SK-N-SH (cell line): ENCODE results near the gene RPL7A.

Experiments used
- CTCF ChIP-seq: fragments of 200-600 bp; sonication (generic); IDR thresholded peaks from 2 replicates; pipeline ENCODE4 v1.6.1; 2017; ENCODE audit warnings: antibody characterized with exemption, mild to moderate bottlenecking, moderate library complexity
- ELF1 ChIP-seq: IDR thresholded peaks from 2 replicates; pipeline ENCODE4 v1.4.0; 2012
- EP300 ChIP-seq, 2 experiments: IDR thresholded peaks; 2 replicates each; pipeline versions ENCODE4 v1.4.0 to v1.6.1; 2012; ENCODE audit warnings: borderline replicate concordance in 1 of 2, low read depth in 1 of 2, low read length in 1 of 2
- GABPA ChIP-seq: IDR thresholded peaks from 2 replicates; pipeline ENCODE4 v1.4.0; 2012; ENCODE audit warnings: low read depth, mild to moderate bottlenecking
- JUND ChIP-seq: IDR thresholded peaks from 2 replicates; pipeline ENCODE4 v1.4.0; 2012
- MXI1 ChIP-seq: IDR thresholded peaks from 2 replicates; pipeline ENCODE4 v1.6.1; 2012; ENCODE audit warnings: mild to moderate bottlenecking, low read depth, low read length, improper control_type of control experiment
- NRF1 ChIP-seq: IDR thresholded peaks from 2 replicates; pipeline ENCODE4 v1.6.1; 2012; ENCODE audit warnings: low read depth, mild to moderate bottlenecking, low read length
- POLR2AphosphoS5 ChIP-seq: IDR thresholded peaks from 2 replicates; pipeline ENCODE4 v1.6.1; 2012; ENCODE audit warnings: low read depth, low read length
- RAD21 ChIP-seq: IDR thresholded peaks from 2 replicates; pipeline ENCODE4 v1.6.1; 2012; ENCODE audit warnings: mild to moderate bottlenecking, low read length
- RFX5 ChIP-seq: IDR thresholded peaks from 2 replicates; pipeline ENCODE4 v1.6.1; 2012; ENCODE audit warnings: mild to moderate bottlenecking, improper control_type of control experiment, low read length
- TEAD4 ChIP-seq: IDR thresholded peaks from 2 replicates; pipeline ENCODE4 v1.4.0; 2012; ENCODE audit warnings: mild to moderate bottlenecking, borderline replicate concordance; ENCODE audit not compliant: insufficient read depth
- YY1 ChIP-seq: IDR thresholded peaks from 2 replicates; pipeline ENCODE4 v1.4.0; 2012; ENCODE audit warnings: low read depth, mild to moderate bottlenecking
- TF ChIP-seq, protein P1 (sequence below): IDR thresholded peaks from 2 replicates; pipeline ENCODE4 v1.4.0; 2012; ENCODE audit warnings: low read depth, borderline replicate concordance

- TF ChIP-seq CTCF: no peak
- TF ChIP-seq, protein P1, sequence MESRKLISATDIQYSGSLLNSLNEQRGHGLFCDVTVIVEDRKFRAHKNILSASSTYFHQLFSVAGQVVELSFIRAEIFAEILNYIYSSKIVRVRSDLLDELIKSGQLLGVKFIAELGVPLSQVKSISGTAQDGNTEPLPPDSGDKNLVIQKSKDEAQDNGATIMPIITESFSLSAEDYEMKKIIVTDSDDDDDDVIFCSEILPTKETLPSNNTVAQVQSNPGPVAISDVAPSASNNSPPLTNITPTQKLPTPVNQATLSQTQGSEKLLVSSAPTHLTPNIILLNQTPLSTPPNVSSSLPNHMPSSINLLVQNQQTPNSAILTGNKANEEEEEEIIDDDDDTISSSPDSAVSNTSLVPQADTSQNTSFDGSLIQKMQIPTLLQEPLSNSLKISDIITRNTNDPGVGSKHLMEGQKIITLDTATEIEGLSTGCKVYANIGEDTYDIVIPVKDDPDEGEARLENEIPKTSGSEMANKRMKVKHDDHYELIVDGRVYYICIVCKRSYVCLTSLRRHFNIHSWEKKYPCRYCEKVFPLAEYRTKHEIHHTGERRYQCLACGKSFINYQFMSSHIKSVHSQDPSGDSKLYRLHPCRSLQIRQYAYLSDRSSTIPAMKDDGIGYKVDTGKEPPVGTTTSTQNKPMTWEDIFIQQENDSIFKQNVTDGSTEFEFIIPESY: no peak
- TF ChIP-seq ELF1: no peak
- TF ChIP-seq POLR2AphosphoS5: no peak
- no peak for TF ChIP-seq EP300 (IDR thresholded peaks at IDR 0.05; ENCODE audit: borderline replicate concordance in 1 of 2, low read depth in 1 of 2, low read length in 1 of 2)
- TF ChIP-seq RFX5: no peak
- TF ChIP-seq NRF1: no peak
- no peak for TF ChIP-seq MXI1
- no peak for TF ChIP-seq GABPA
- no peak for TF ChIP-seq JUND
- no peak for TF ChIP-seq TEAD4
- TF ChIP-seq YY1: no peak
- no peak for TF ChIP-seq RAD21
These were observed 24.8 kb upstream of the RPL7A start for GRCh38 chr9:133323211-133323610.
